ENCODE results near the gene LKAAEAR1. TPM values are rescaled to one million over a fixed set of nuclear protein-coding genes. Genes with fewer than 3 reads are reported as not detected.

LKAAEAR1 gene
- total RNA-seq, 2 donors from 2014 or later, result not detected

GRCh38 chr20:64049060-64049877 is 34.9 kb downstream of the LKAAEAR1 start, which contains the start of gene SOX18:
TSS of gene SOX18 (minus strand) at chr20:64049639. CDS start at chr20:64049516, 123 bp downstream.
- H3K9me3 ChIP-seq, result no peaks in the 10 kb centered on the region
- H3K4me1 ChIP-seq, result no peaks in the 10 kb centered on the region
- no peak within 1 kb of the TSS for H3K27ac ChIP-seq
- TF ChIP-seq, protein P1, sequence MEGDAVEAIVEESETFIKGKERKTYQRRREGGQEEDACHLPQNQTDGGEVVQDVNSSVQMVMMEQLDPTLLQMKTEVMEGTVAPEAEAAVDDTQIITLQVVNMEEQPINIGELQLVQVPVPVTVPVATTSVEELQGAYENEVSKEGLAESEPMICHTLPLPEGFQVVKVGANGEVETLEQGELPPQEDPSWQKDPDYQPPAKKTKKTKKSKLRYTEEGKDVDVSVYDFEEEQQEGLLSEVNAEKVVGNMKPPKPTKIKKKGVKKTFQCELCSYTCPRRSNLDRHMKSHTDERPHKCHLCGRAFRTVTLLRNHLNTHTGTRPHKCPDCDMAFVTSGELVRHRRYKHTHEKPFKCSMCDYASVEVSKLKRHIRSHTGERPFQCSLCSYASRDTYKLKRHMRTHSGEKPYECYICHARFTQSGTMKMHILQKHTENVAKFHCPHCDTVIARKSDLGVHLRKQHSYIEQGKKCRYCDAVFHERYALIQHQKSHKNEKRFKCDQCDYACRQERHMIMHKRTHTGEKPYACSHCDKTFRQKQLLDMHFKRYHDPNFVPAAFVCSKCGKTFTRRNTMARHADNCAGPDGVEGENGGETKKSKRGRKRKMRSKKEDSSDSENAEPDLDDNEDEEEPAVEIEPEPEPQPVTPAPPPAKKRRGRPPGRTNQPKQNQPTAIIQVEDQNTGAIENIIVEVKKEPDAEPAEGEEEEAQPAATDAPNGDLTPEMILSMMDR (IDR thresholded peaks at IDR 0.05), result no peak
- no peak for DNase-seq
- H3K4me3 ChIP-seq, result no peak within 1 kb of the TSS
- no peak within 1 kb of the TSS for H3K9ac ChIP-seq (ENCODE audit: low read depth in 2 of 2, low read length in 2 of 2)
- H3K36me3 ChIP-seq, result no peaks in the 10 kb centered on the region
- intact Hi-C loops (cut with DNase I), result no loop called here
- H3K27me3 ChIP-seq, result peaks cover 72% of the 10 kb centered on the region

GRCh38 chr20:64048402-64049044 is 35.7 kb downstream of the LKAAEAR1 start:
- DNase-seq, result no peak
- intact Hi-C loops (cut with DNase I), result no loop called here
- H3K4me3 ChIP-seq, result peak overlapping the region; percentile 5
- H3K27ac ChIP-seq, result no peak overlapping the region
- H3K9me3 ChIP-seq, result no peaks in the 10 kb centered on the region
- no peak overlapping the region for H3K9ac ChIP-seq (ENCODE audit: low read depth in 2 of 2, low read length in 2 of 2)
- no peaks in the 10 kb centered on the region for H3K36me3 ChIP-seq
- TF ChIP-seq, protein P1 (IDR thresholded peaks at IDR 0.05), result no peak
- H3K27me3 ChIP-seq, result peaks cover 69% of the 10 kb centered on the region
- H3K4me1 ChIP-seq, result no peaks in the 10 kb centered on the region

- Histone ChIP-seq H3K9me3 (no peaks in the 10 kb centered on the region), H3K9ac (ENCODE audit: low read depth in 2 of 2, low read length in 2 of 2) (no peak overlapping the region), H3K36me3 (no peaks in the 10 kb centered on the region), H3K4me1 (no peaks in the 10 kb centered on the region), H3K27me3 (peaks cover 67% of the 10 kb centered on the region), H3K4me3 (peak overlapping the region; percentile 5), H3K27ac (no peak overlapping the region)
- intact Hi-C loops (cut with DNase I), result no loop called here
- TF ChIP-seq, protein P1 (IDR thresholded peaks at IDR 0.05), result no peak
- DNase-seq, result no peak
Measured at GRCh38 chr20:64047968-64048401, 36.2 kb downstream of the LKAAEAR1 start.

GRCh38 chr20:64047046-64047389 is 37.2 kb downstream of the LKAAEAR1 start:
- Histone ChIP-seq H3K4me1 (no peaks in the 10 kb centered on the region), H3K27me3 (peaks cover 63% of the 10 kb centered on the region), H3K27ac (no peak overlapping the region), H3K36me3 (no peaks in the 10 kb centered on the region), H3K9ac (ENCODE audit: low read depth in 2 of 2, low read length in 2 of 2) (no peak overlapping the region), H3K4me3 (no peak overlapping the region), H3K9me3 (no peaks in the 10 kb centered on the region)
- intact Hi-C loops (cut with DNase I), result no loop called here
- no peak for DNase-seq
- TF ChIP-seq, protein P1 (IDR thresholded peaks at IDR 0.05), result no peak

- TF ChIP-seq, protein P1 (IDR thresholded peaks at IDR 0.05), result no peak
- Histone ChIP-seq H3K4me3 (no peak overlapping the region), H3K9ac (ENCODE audit: low read depth in 2 of 2, low read length in 2 of 2) (no peak overlapping the region), H3K9me3 (no peaks in the 10 kb centered on the region), H3K27ac (no peak overlapping the region), H3K4me1 (no peaks in the 10 kb centered on the region), H3K27me3 (peaks cover 63% of the 10 kb centered on the region), H3K36me3 (no peaks in the 10 kb centered on the region)
- intact Hi-C loops (cut with DNase I), result no loop called here
- no peak for DNase-seq
Measured at GRCh38 chr20:64045346-64046011, 38.7 kb downstream of the LKAAEAR1 start.

All from colonic mucosa (tissue), 4 donors.